Choroid plexus epithelial cell (primary cell): ENCODE measurements around the gene SLC2A1.
A peak's percentile ranks its signal among the peaks of the same experiment; 100 is the strongest.

Experiments used
- DNase-seq: peaks from one replicate; pipeline ENCODE4 v3.0.0-alpha.2; 2010; ENCODE audit warnings: low read depth
- H3K4me3 ChIP-seq: 2 replicates; pipeline ENCODE4 v1.5.1; 2011; ENCODE audit warnings: low read depth, mild to moderate bottlenecking, control low read depth, low read length, moderate library complexity
- CTCF ChIP-seq: conservative IDR thresholded peaks from 2 replicates; pipeline ENCODE4 v1.5.1; 2011; ENCODE audit warnings: low read depth, mild to moderate bottlenecking, control low read depth, inconsistent platforms, low read length, moderate library complexity

Gene SLC2A1

DNA sequence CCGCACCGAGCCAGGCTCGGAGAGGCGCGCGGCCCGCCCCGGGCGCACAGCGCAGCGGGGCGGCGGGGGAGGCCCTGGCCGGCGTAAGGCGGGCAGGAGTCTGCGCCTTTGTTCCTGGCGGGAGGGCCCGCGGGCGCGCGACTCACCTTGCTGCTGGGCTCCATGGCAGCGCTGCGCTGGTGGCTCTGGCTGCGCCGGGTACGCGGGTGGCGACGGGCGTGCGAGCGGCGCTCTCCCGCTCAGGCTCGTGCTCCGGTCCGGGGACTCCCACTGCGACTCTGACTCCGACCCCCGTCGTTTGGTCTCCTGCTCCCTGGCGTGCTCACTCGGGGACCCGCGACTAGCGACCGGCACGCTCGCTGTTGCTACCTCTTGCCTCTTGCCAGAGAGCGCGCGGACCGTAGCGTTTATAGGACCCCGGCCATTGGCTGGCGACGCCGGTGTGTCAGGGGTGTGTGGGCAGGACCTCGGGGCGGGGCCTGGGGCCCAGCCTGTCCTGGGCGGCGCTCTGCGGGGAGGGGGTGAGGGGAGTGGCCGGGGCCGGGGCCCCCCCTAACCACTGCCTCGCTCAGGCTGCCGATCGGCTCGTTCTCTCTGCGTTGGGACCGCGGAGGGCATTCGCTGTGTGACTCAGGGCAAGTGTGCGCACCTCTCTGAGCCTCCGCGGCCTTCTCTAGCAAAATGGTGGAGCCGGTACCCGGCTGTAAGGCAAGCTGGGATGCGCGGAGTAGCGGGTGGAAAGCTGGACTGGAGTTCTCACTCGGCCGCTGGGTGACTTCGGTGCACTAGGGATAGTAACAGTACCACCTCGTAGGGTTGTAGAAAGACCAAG lies at the start of gene SLC2A1:
TSS of gene SLC2A1 (minus strand) at position 381 of the 832 bp plus-strand sequence. CDS start at position 164, 217 bp downstream.
- H3K4me3 ChIP-seq, result peak within 1 kb of the TSS; percentile 81
- DNase-seq, result peak; percentile 93

DNA sequence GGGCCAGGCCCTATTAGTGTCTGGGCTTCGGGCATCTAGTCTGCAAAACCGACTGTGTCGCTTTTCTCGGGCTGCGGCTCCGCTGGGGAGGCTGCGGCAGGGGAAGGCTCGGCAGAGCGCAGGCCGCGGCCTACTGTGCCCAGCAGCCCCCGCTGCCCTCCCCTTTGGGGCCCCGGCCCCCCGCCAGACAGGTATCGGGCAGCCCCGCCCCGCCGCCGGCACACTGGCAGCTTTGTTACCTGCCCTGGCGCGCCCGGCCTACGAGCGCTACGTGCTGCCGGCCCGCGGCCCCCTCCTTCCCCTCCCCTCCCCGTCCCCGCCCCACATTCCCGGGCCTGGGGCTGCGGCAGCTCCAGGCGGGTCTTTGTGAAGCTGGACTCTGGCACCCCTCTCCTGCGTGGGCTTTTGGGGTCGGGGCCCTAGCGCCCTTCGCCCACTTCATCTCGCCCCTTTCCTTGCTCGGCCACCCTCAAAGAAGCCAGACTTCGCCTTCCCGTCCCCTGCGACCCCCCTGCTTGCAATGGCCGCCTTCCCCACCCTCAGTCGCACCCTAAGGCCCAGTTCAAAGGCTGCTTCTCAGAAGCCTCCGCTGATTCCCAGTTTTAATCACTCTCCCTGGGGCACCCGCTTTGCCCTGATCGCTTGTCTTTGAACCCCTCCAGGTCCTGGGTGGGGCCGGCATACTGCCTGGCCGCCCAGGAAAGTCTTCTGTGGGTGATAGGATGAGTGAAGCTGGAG lies 48.9 kb upstream of the SLC2A1 start:
- no peak for TF ChIP-seq CTCF
- DNase-seq, result no peak
- no peak overlapping the region for H3K4me3 ChIP-seq

More for the DNA sequence above, at the start of gene SLC2A1:
- no peak for TF ChIP-seq CTCF

GRCh38 chr1:43005460-43006361 lies 47.0 kb upstream of the SLC2A1 start:
- H3K4me3 ChIP-seq, result no peak overlapping the region
- TF ChIP-seq CTCF, result no peak
- DNase-seq, result no peak

- no peak for DNase-seq
- no peak for TF ChIP-seq CTCF
- H3K4me3 ChIP-seq, result no peak overlapping the region
Observed at GRCh38 chr1:43004587-43005459, 46.2 kb upstream of the SLC2A1 start.

DNA sequence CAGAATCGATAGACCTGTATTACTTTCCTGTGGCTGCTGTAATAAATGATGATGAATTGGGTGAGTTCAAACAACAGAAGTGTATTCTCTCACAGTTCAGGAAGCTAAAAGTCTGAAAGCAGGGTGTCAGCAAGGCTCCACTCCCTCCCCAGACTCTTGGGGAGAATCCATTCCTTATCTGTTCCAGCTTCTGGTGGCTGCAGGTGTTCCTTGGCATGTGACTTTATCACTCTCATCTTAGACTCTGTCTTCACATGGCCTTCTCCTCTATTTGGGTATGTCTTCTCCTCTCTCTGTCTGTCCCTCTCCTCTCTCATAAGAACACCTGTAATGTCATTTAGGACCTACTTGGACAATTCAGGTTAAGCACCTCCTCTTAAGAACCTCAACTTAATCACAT lies 44.1 kb upstream of the SLC2A1 start:
- no peak for TF ChIP-seq CTCF
- no peak for DNase-seq
- no peak overlapping the region for H3K4me3 ChIP-seq

DNA sequence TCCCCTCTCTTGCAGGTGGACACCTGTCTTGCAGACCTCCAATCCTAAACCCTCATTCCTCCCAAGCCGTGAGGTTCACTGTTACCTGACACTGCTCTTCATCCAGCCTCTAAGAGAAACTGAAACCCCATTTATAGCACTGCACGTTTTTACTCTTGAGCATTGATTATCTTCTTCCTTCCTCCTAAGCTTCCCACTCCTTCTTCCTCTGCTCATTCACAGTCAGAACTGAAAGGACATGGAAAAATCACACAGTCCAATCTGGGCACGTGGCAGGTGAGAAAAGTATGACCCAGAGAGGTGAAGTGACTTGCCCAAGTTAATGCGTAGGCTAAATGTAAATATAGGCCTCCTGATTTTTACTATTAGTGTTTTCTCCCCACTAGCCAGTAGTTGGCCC lies 43.4 kb upstream of the SLC2A1 start:
- H3K4me3 ChIP-seq, result no peak overlapping the region
- no peak for TF ChIP-seq CTCF
- no peak for DNase-seq
